Head of caudate nucleus (tissue), 42 donors: ENCODE results near the gene IFI27L1.
"Not testable (repeated sequence)": the region's sequence is repeated elsewhere in the genome, so short reads cannot be mapped to it uniquely, and the experiment has no call there.

Source experiments
- DNase-seq, 42 donors: peaks; one replicate each; pipeline versions ENCODE4 v3.0.0 to v3.0.0-alpha.2; 2020 to 2021; ENCODE audit warnings: mixed read lengths in 7 of 42
- intact Hi-C: fragments of 100-400 bp; cut with DNase I; formaldehyde crosslinking; loops from one replicate; pipeline ENCODE4 v1.15.0; 2022

Gene IFI27L1

GRCh38 chr14:94066089-94066676 is 14.9 kb upstream of the IFI27L1 start:
- intact Hi-C loops: no loop called here
- no peak for DNase-seq

- DNase-seq, intact Hi-C loops: not testable (repeated sequence)
These were observed 9.0 kb upstream of the IFI27L1 start for GRCh38 chr14:94072076-94072475.

GRCh38 chr14:94074534-94074933 is 6.6 kb upstream of the IFI27L1 start:
- no peak for DNase-seq
- intact Hi-C loops: no loop called here

GRCh38 chr14:94075008-94075407 is 6.1 kb upstream of the IFI27L1 start:
- DNase-seq: no peak
- intact Hi-C loops: no loop called here

GRCh38 chr14:94077111-94077821 is 3.8 kb upstream of the IFI27L1 start:
- no peak for DNase-seq
- intact Hi-C loops: no loop called here

GRCh38 chr14:94077823-94078222 is 3.3 kb upstream of the IFI27L1 start:
- intact Hi-C loops: no loop called here
- no peak for DNase-seq

- intact Hi-C loops: loop anchor here (5.0 kb wide), 1 partner anchor 92 kb away; the partner anchor contains the start of gene PPP4R4
- no peak for DNase-seq
These were observed 1.1 kb upstream of the IFI27L1 start for GRCh38 chr14:94079891-94080620.

GRCh38 chr14:94081386-94081820 is 293 bp downstream of the IFI27L1 start:
- intact Hi-C loops: loop anchor here (5.0 kb wide), 1 partner anchor 91 kb away; the partner anchor contains the start of gene PPP4R4
- DNase-seq: no peak

GRCh38 chr14:94087891-94088290 is 6.8 kb downstream of the IFI27L1 start:
- intact Hi-C loops: no loop called here

GRCh38 chr14:94088516-94088915 is 7.4 kb downstream of the IFI27L1 start:
- no peak for DNase-seq
- intact Hi-C loops: no loop called here

More at GRCh38 chr14:94087891-94088290, 6.8 kb downstream of the IFI27L1 start:
- DNase-seq: no peak

- intact Hi-C loops: no loop called here
- DNase-seq: no peak
These were observed 8.4 kb downstream of the IFI27L1 start for GRCh38 chr14:94089479-94089878.

- no peak for DNase-seq
- intact Hi-C loops: no loop called here
These were observed 12.3 kb downstream of the IFI27L1 start for GRCh38 chr14:94093418-94093817.

- DNase-seq: no peak
- intact Hi-C loops: no loop called here
These were observed 16.0 kb downstream of the IFI27L1 start for GRCh38 chr14:94097091-94097490.

GRCh38 chr14:94098326-94098992 is 17.3 kb downstream of the IFI27L1 start:
- no peak for DNase-seq
- intact Hi-C loops: no loop called here

- intact Hi-C loops: no loop called here
- peak in 38 of 42 donors; percentile 15 to 89 (median 62) for DNase-seq
These were observed 17.9 kb downstream of the IFI27L1 start for GRCh38 chr14:94099006-94099405.

GRCh38 chr14:94100847-94101246 is 19.7 kb downstream of the IFI27L1 start:
- intact Hi-C loops: no loop called here
- no peak for DNase-seq

- DNase-seq: peak in 29 of 42 donors; percentile 17 to 80 (median 48)
- intact Hi-C loops: no loop called here
These were observed 20.6 kb downstream of the IFI27L1 start for GRCh38 chr14:94101748-94102147.

GRCh38 chr14:94102768-94103482 is 21.8 kb downstream of the IFI27L1 start:
- intact Hi-C loops: no loop called here
- peak in 1 of 42 donors; percentile 4 for DNase-seq
